Aorta (tissue), 5 donors: ENCODE data around the gene FOXE3. TPM values are rescaled to one million over a fixed set of nuclear protein-coding genes. Genes with fewer than 3 reads are reported as not detected.

Experiments used
- ATAC-seq: fragments of 200-7000 bp; cut with Tn5 transposase; one replicate; pipeline ENCODE4 v1.9.1; 2022; ENCODE audit warnings: moderate library complexity; ENCODE audit not compliant: low FRiP score
- DNase-seq, 2 donors: peaks; one replicate each; pipeline ENCODE4 v3.0.0-alpha.2; 2020
- H3K27ac ChIP-seq, 2 donors: one replicate each; pipeline ENCODE4 v1.5.1; 2013; ENCODE audit warnings: low read length in 2 of 2, mild to moderate bottlenecking in 2 of 2, moderate library complexity in 2 of 2, control low read depth in 1 of 2, inconsistent platforms in 1 of 2, low read depth in 1 of 2
- H3K27me3 ChIP-seq, 2 donors: one replicate each; pipeline ENCODE4 v1.6.1; 2013; ENCODE audit warnings: control low read depth in 1 of 2, low read length in 1 of 2, mild to moderate bottlenecking in 1 of 2, moderate library complexity in 1 of 2; ENCODE audit not compliant: insufficient read depth in 2 of 2, control insufficient read depth in 1 of 2
- H3K36me3 ChIP-seq, 2 donors: one replicate each; pipeline ENCODE4 v1.6.1; 2013; ENCODE audit warnings: control low read depth in 1 of 2, low read length in 1 of 2, mild to moderate bottlenecking in 1 of 2; ENCODE audit not compliant: insufficient read depth in 2 of 2, control insufficient read depth in 1 of 2
- H3K4me1 ChIP-seq, 2 donors: one replicate each; pipeline ENCODE4 v1.6.1; 2013; ENCODE audit warnings: low read length in 2 of 2, control low read depth in 1 of 2, mild to moderate bottlenecking in 1 of 2, moderate library complexity in 1 of 2; ENCODE audit not compliant: insufficient read depth in 2 of 2, control insufficient read depth in 1 of 2
- H3K4me3 ChIP-seq, 2 donors: one replicate each; pipeline ENCODE4 v1.5.1; 2013; ENCODE audit warnings: low read length in 2 of 2, control low read depth in 1 of 2, mild to moderate bottlenecking in 1 of 2
- H3K9me3 ChIP-seq: one replicate; pipeline ENCODE4 v1.6.1; 2013; ENCODE audit warnings: mild to moderate bottlenecking, low read length; ENCODE audit not compliant: control insufficient read depth
- WGBS, 2 donors: extraction: QIAGEN DNeasy Blood & Tissue Kit; methylation state at CpG; one replicate each; pipeline ENCODE4 v1.1.7; 2013; 5-methylcytosine and 5-hydroxymethylcytosine counted together
- intact Hi-C, 2 donors: fragments of 100-400 bp; cut with DNase I; formaldehyde crosslinking; loops; one replicate each; pipeline versions ENCODE4 v1.14.2 to v1.15.0; 2022
- polyA plus RNA-seq, 2 donors: library from polyadenylated mRNA; stranded (reverse); fragments of 200-250 nt; gene quantifications; one replicate each; pipeline ENCODE4 v1.2.3, GENCODE V29; 2013
- total RNA-seq, 2 donors: library from RNA; stranded (reverse); fragmentation: NEBNext Ultra II Directional; extraction: Animal tissue kit (Norgen Biotek cat#: 25700); gene quantifications; one replicate each; pipeline ENCODE4 v1.2.1, GENCODE V29; 2021
- donor health status: healthy with polysubstance abuse.
- donor health status: Bipolar disorder and iron deficiency.
- donor health status: DM: no; HTN: no; CAD: no.
- donor health status: DM: no; HTN: no; CAD: no.
- donor health status: DM: yes; HTN: yes; CAD: no.

FOXE3 gene
- total and polyA plus RNA-seq, 4 donors, result not detected

- ATAC-seq (no peak), DNase-seq (no peak)
- no peaks in the 10 kb centered on the region for H3K27me3 ChIP-seq
- no peaks in the 10 kb centered on the region for H3K36me3 ChIP-seq
- H3K4me3 ChIP-seq, result no peak overlapping the region
- H3K27ac ChIP-seq, result no peak overlapping the region
- intact Hi-C loops, result no loop called here
- no peaks in the 10 kb centered on the region for H3K9me3 ChIP-seq
- no peaks in the 10 kb centered on the region for H3K4me1 ChIP-seq
These were observed 44.4 kb downstream of the FOXE3 start for GRCh38 chr1:47460456-47460855.

- intact Hi-C loops, result no loop called here
- ATAC-seq, result no peak
These were observed 49.5 kb downstream of the FOXE3 start for GRCh38 chr1:47465605-47466004.

More at GRCh38 chr1:47465605-47466004, 49.5 kb downstream of the FOXE3 start:
- Histone ChIP-seq H3K4me3 (no peak overlapping the region), H3K27me3 (no peaks in the 10 kb centered on the region), H3K27ac (no peak overlapping the region), H3K9me3 (no peaks in the 10 kb centered on the region), H3K36me3 (no peaks in the 10 kb centered on the region), H3K4me1 (no peaks in the 10 kb centered on the region)
- DNase-seq, result no peak
- WGBS, 2 donors, result 6 to 8% methylated on average over 3 of the region's 3 CpGs

Other genes with a start within 250 kb of the FOXE3 start
- gene PDZK1IP1, start 226.2 kb upstream of the FOXE3 start, total RNA-seq, result 1 to 10 TPM in 1 of 2 donors, under 1 TPM in 1; 0.71 to 3.7 TPM
- 1 to 10 TPM; 1.3 to 2.1 TPM for gene PDZK1IP1, start 226.2 kb upstream of the FOXE3 start, polyA plus RNA-seq
- 10 to 100 TPM in 1 of 2 donors, 1 to 10 TPM in 1; 6.0 to 12.3 TPM for gene TAL1, start 184.1 kb upstream of the FOXE3 start, total RNA-seq
- gene TAL1, start 184.1 kb upstream of the FOXE3 start, polyA plus RNA-seq, result under 1 TPM; 0.63 to 0.77 TPM
- gene STIL, start 102.1 kb upstream of the FOXE3 start, total RNA-seq, result 1 to 10 TPM in 1 of 2 donors, under 1 TPM in 1; 0.65 to 2.9 TPM
- under 1 TPM; 0.18 to 0.50 TPM for gene STIL, start 102.1 kb upstream of the FOXE3 start, polyA plus RNA-seq
- gene CMPK1, start 82.5 kb upstream of the FOXE3 start, total RNA-seq, result 100 to 1,000 TPM; 113 to 120 TPM
- 100 to 1,000 TPM; 100 to 424 TPM for gene CMPK1, start 82.5 kb upstream of the FOXE3 start, polyA plus RNA-seq
- gene FOXD2, start 21.8 kb downstream of the FOXE3 start, total RNA-seq, result 1 to 10 TPM; 1.6 to 2.7 TPM
- 1 to 10 TPM in 1 of 2 donors, under 1 TPM in 1; 0.38 to 4.2 TPM for gene FOXD2, start 21.8 kb downstream of the FOXE3 start, polyA plus RNA-seq